Astrocyte (in vitro differentiated cells and primary cell): Measurements from ENCODE around the gene SECISBP2. TPM values are rescaled to one million over a fixed set of nuclear protein-coding genes. Genes with fewer than 3 reads are reported as not detected.

Experiments
- DNase-seq: peaks from one replicate; pipeline ENCODE4 v3.0.0-alpha.2; 2010; ENCODE audit warnings: low read depth
- FAIRE-seq: peaks from 2 replicates; lab custom pipeline; 2011; peaks lifted over from hg19 to GRCh38; lab: Jason Lieb, UNC
- H2AFZ ChIP-seq: 2 replicates; pipeline ENCODE4 v1.6.0; 2012; ENCODE audit warnings: low read depth, low read length, inconsistent platforms
- H3K27ac ChIP-seq: 2 replicates; pipeline ENCODE4 v1.5.1; 2011; ENCODE audit warnings: low read depth, low read length, inconsistent platforms
- H3K27me3 ChIP-seq: 2 replicates; pipeline ENCODE4 v1.6.0; 2011; ENCODE audit warnings: low read length, inconsistent platforms; ENCODE audit not compliant: insufficient read depth
- H3K36me3 ChIP-seq: 2 replicates; pipeline ENCODE4 v1.5.1; 2011; ENCODE audit warnings: low read length, inconsistent platforms; ENCODE audit not compliant: insufficient read depth
- H3K4me1 ChIP-seq: 2 replicates; pipeline ENCODE4 v1.5.1; 2011; ENCODE audit warnings: low read length, inconsistent platforms; ENCODE audit not compliant: insufficient read depth
- H3K4me2 ChIP-seq: 2 replicates; pipeline ENCODE4 v1.6.0; 2012; ENCODE audit warnings: low read length, inconsistent platforms
- H3K4me3 ChIP-seq: 2 replicates; pipeline ENCODE4 v1.5.1; 2011; ENCODE audit warnings: low read depth, mild to moderate bottlenecking, low read length, inconsistent platforms; ENCODE audit not compliant: insufficient read depth
- H3K79me2 ChIP-seq: 2 replicates; pipeline ENCODE4 v1.6.0; 2012; ENCODE audit warnings: mild to moderate bottlenecking, low read length, inconsistent platforms; ENCODE audit not compliant: insufficient read depth
- H3K9ac ChIP-seq: 2 replicates; pipeline ENCODE4 v1.6.0; 2012; ENCODE audit warnings: mild to moderate bottlenecking, low read length, inconsistent platforms
- H3K9me3 ChIP-seq: 2 replicates; pipeline ENCODE4 v1.5.1; 2012; ENCODE audit warnings: low read depth, mild to moderate bottlenecking, low read length, inconsistent platforms; ENCODE audit not compliant: insufficient read depth
- H4K20me1 ChIP-seq: 2 replicates; pipeline ENCODE4 v1.6.0; 2012; ENCODE audit warnings: low read length, inconsistent platforms; ENCODE audit not compliant: insufficient read depth
- H3K27ac Mint-ChIP-seq: one replicate; pipeline ENCODE4 v1.8.0; 2021; ENCODE audit warnings: mild to moderate bottlenecking, mixed read lengths; ENCODE audit not compliant: unreplicated experiment
- H3K27me3 Mint-ChIP-seq: one replicate; pipeline ENCODE4 v1.8.0; 2021; ENCODE audit warnings: low read depth, mixed read lengths; ENCODE audit not compliant: unreplicated experiment
- H3K36me3 Mint-ChIP-seq: one replicate; pipeline ENCODE4 v1.8.0; 2021; ENCODE audit warnings: low read depth, mixed read lengths; ENCODE audit not compliant: unreplicated experiment
- H3K4me1 Mint-ChIP-seq: one replicate; pipeline ENCODE4 v1.8.0; 2021; ENCODE audit warnings: low read depth, mixed read lengths; ENCODE audit not compliant: unreplicated experiment
- H3K4me3 Mint-ChIP-seq: one replicate; pipeline ENCODE4 v1.8.0; 2021; ENCODE audit warnings: mild to moderate bottlenecking, moderate library complexity, mixed read lengths; ENCODE audit not compliant: unreplicated experiment
- H3K9me3 Mint-ChIP-seq: one replicate; pipeline ENCODE4 v1.8.0; 2021; ENCODE audit warnings: mild to moderate bottlenecking, mixed read lengths; ENCODE audit not compliant: unreplicated experiment
- EZH2 ChIP-seq: IDR thresholded peaks from 2 replicates; pipeline ENCODE4 v1.6.1; 2012; ENCODE audit warnings: mild to moderate bottlenecking, low read length, inconsistent platforms; ENCODE audit not compliant: insufficient read depth
- total RNA-seq: library from RNA; stranded (reverse); gene quantifications from 2 replicates; pipeline ENCODE4 v1.2.1, GENCODE V29; 2021
- TF ChIP-seq, protein P1 (sequence below): IDR thresholded peaks from 2 replicates; pipeline ENCODE4 v1.5.1; 2011; ENCODE audit warnings: low read depth, mild to moderate bottlenecking, inconsistent platforms, low read length, moderate library complexity; ENCODE audit not compliant: insufficient read depth

SECISBP2 gene
- total RNA-seq, 1 donor from 2014 or later: 19.0 TPM

DNA sequence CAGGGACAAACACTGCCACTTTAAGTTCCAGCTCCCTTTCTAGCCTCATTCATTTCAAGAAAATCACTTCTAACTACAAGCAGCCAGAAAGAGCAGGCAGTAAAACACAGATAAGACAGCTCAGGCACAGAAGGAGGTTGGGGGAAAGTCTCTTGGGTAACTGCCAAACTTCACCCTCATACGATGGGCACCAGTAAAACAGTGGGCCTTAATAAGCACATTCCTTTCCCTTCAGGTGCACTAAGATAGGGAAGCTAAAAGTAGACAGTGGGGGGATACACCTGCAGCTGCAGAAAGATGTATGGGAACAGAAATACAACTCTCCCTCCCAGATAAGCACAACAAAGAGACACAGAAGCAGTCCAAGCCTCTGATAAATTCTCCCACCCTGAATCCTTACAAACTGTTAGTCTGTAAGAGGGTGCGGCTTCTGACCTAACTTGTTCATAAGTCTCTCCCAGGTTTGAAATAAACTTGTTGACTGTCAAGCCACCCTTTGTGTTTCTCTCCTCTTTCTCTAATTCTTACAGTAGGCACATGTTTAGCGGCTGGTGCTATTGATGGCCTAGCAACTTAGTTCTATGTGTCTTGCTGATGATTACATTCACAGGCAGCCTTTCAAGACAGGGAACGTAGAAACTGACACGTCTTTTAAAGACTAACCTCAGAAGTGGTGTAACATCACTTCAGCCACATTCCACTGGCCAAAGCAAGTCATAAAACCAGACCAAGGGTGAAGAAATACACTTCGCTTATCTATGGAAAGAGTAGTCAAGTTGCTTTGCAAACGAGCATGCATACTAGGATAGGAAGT lies 14.1 kb upstream of the SECISBP2 start:
- Histone ChIP-seq H3K79me2 (no peaks in the 10 kb centered on the region), H3K4me1 (no peaks in the 10 kb centered on the region), H3K27me3 (no peaks in the 10 kb centered on the region), H3K9ac (no peak overlapping the region), H2AFZ (no peak overlapping the region), H3K36me3 (no peaks in the 10 kb centered on the region), H3K27ac (no peak overlapping the region), H3K9me3 (no peaks in the 10 kb centered on the region), H4K20me1 (no peaks in the 10 kb centered on the region), H3K4me3 (no peak overlapping the region), H3K4me2 (no peak overlapping the region)
- Mint-ChIP-seq H3K36me3 (no peaks in the 10 kb centered on the region), H3K9me3 (no peaks in the 10 kb centered on the region), H3K27ac (peak overlapping the region; percentile 38), H3K4me1 (peaks cover 11% of the 10 kb centered on the region), H3K4me3 (peak overlapping the region; percentile 17), H3K27me3 (no peaks in the 10 kb centered on the region)
- no peak for FAIRE-seq
- DNase-seq: no peak
- TF ChIP-seq, protein P1, sequence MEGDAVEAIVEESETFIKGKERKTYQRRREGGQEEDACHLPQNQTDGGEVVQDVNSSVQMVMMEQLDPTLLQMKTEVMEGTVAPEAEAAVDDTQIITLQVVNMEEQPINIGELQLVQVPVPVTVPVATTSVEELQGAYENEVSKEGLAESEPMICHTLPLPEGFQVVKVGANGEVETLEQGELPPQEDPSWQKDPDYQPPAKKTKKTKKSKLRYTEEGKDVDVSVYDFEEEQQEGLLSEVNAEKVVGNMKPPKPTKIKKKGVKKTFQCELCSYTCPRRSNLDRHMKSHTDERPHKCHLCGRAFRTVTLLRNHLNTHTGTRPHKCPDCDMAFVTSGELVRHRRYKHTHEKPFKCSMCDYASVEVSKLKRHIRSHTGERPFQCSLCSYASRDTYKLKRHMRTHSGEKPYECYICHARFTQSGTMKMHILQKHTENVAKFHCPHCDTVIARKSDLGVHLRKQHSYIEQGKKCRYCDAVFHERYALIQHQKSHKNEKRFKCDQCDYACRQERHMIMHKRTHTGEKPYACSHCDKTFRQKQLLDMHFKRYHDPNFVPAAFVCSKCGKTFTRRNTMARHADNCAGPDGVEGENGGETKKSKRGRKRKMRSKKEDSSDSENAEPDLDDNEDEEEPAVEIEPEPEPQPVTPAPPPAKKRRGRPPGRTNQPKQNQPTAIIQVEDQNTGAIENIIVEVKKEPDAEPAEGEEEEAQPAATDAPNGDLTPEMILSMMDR: no peak
- TF ChIP-seq EZH2: no peak

DNA sequence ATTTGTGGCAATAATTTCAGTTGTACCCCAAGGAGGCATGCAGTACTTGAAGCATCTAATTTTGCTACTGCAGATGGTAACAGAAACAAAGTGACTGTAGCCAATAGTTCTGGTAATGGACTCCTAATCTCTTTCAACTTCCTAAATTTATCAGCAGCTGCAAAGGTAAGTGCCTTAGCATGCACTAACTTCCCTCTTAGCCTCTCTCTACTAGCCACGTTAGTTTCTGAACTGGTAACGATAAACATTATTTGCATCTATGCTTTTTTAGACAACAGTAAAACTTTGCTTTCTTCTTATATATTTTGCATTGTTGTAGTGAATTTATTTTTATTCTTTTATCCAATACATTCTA lies 13.5 kb upstream of the SECISBP2 start:
- FAIRE-seq (no peak), DNase-seq (no peak)
- H3K79me2 ChIP-seq: peaks cover 2% of the 10 kb centered on the region
- Mint-ChIP-seq H3K9me3 (no peaks in the 10 kb centered on the region), H3K27ac (no peak overlapping the region), H3K4me1 (peaks cover 12% of the 10 kb centered on the region), H3K27me3 (no peaks in the 10 kb centered on the region), H3K36me3 (no peaks in the 10 kb centered on the region), H3K4me3 (no peak overlapping the region)
- H3K4me1 ChIP-seq: peaks cover 3% of the 10 kb centered on the region
- H4K20me1 ChIP-seq: no peaks in the 10 kb centered on the region
- H3K9ac ChIP-seq: no peak overlapping the region
- H3K4me2 ChIP-seq: no peak overlapping the region
- no peaks in the 10 kb centered on the region for H3K9me3 ChIP-seq
- H3K4me3 ChIP-seq: no peak overlapping the region
- no peak overlapping the region for H2AFZ ChIP-seq
- no peaks in the 10 kb centered on the region for H3K36me3 ChIP-seq
- no peaks in the 10 kb centered on the region for H3K27me3 ChIP-seq
- TF ChIP-seq EZH2: no peak
- H3K27ac ChIP-seq: no peak overlapping the region

DNA sequence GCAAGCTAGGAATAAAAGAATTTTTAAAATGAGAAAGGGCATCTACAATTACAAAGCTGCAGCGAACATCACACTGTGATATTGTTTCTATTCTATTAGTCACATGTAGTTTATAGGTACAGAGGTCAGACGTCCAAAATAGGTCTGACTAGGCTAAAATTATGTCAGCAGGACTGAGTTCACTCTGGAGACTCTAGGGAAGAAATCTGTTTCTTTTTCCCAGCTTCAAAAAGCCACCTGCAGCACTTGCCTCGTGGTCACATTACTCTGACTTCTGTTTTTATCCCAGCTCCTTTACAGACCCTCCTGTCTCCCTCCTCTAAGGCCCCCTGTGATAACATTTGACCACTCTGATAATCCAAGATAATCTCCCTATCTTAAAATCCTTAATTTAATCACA lies 12.4 kb upstream of the SECISBP2 start:
- no peaks in the 10 kb centered on the region for H3K36me3 ChIP-seq
- Mint-ChIP-seq H3K4me1 (peaks cover 16% of the 10 kb centered on the region), H3K36me3 (no peaks in the 10 kb centered on the region), H3K4me3 (no peak overlapping the region), H3K27ac (no peak overlapping the region), H3K27me3 (no peaks in the 10 kb centered on the region), H3K9me3 (no peaks in the 10 kb centered on the region)
- H3K27me3 ChIP-seq: no peaks in the 10 kb centered on the region
- H3K79me2 ChIP-seq: peaks cover 7% of the 10 kb centered on the region
- DNase-seq (no peak), FAIRE-seq (no peak)
- H3K4me2 ChIP-seq: no peak overlapping the region
- TF ChIP-seq, protein P1: no peak
- TF ChIP-seq EZH2: no peak
- H3K9ac ChIP-seq: no peak overlapping the region
- no peak overlapping the region for H2AFZ ChIP-seq
- H3K4me1 ChIP-seq: peaks cover 7% of the 10 kb centered on the region
- no peak overlapping the region for H3K27ac ChIP-seq
- no peaks in the 10 kb centered on the region for H4K20me1 ChIP-seq
- H3K9me3 ChIP-seq: no peaks in the 10 kb centered on the region
- no peak overlapping the region for H3K4me3 ChIP-seq
